Measurements from ENCODE around the gene ZFR2.
"Not testable (repeated sequence)": the region's sequence is repeated elsewhere in the genome, so short reads cannot be mapped to it uniquely, and the experiment has no call there.

- TF ChIP-seq, protein P1, sequence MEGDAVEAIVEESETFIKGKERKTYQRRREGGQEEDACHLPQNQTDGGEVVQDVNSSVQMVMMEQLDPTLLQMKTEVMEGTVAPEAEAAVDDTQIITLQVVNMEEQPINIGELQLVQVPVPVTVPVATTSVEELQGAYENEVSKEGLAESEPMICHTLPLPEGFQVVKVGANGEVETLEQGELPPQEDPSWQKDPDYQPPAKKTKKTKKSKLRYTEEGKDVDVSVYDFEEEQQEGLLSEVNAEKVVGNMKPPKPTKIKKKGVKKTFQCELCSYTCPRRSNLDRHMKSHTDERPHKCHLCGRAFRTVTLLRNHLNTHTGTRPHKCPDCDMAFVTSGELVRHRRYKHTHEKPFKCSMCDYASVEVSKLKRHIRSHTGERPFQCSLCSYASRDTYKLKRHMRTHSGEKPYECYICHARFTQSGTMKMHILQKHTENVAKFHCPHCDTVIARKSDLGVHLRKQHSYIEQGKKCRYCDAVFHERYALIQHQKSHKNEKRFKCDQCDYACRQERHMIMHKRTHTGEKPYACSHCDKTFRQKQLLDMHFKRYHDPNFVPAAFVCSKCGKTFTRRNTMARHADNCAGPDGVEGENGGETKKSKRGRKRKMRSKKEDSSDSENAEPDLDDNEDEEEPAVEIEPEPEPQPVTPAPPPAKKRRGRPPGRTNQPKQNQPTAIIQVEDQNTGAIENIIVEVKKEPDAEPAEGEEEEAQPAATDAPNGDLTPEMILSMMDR (conservative IDR thresholded peaks at IDR 0.05; ENCODE audit: low read depth, low read length): not testable (repeated sequence)
- not testable (repeated sequence) for TF ChIP-seq EZH2 (IDR thresholded peaks at IDR 0.05; ENCODE audit: low read length, unreplicated experiment)
Observed at GRCh38 chr19:3816148-3816547, 52.7 kb downstream of the ZFR2 start.
